ENCODE data around the gene TAOK1.
A peak's percentile ranks its signal among the peaks of the same experiment; 100 is the strongest.
"Not testable (repeated sequence)": the region's sequence is repeated elsewhere in the genome, so short reads cannot be mapped to it uniquely, and the experiment has no call there.

The TAOK1 gene

DNA sequence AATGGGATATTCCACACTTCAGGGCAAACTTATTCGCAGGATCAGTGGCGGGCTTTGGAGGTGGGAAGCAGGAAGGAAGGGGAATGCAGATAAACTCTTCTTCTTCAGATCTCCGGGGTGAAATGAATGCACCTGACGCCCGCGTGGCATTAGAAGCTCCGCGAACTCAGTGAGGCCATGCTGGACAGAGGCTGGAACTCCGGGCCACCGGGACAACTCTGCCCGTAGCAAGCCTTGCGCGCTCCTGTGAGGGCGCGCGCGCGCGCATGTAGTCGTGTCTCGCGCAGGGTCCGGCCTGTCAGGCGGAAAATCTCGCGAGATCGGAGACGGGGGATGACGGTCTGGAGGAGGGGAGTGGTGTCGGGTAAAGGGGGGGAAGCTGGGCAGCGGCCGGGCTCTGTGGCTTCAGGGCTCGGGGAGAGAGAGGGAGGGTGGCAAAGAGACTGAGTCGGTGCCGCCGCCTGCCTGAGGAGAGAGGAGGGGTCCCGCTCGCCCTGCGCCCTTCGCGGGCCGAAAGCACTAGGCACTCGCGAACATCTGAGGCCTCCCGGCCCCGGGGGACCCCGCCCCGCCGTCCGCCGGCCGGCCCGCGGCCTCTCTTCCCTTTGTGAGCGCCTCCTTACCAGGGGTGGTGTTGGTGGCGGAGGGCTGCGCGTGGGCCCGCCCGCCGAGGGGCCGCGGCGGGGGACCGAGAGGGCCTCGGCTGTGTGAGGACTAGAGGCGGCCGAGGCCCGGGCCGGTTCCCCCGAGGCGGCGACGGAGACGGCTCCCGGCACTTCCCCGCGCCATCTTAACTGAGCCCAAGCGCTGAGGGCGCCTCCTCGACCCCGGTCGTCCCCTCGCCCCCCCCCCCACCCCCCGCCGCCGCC lies at the start of gene TAOK1:
Gene TAOK1 (plus strand): TSS at position 382 of the 869 bp plus-strand sequence. CDS start 61,186 bp downstream, outside the sequence.
- in situ Hi-C loops (cut with MboI; ENCODE audit: low sequenced_read_pairs, unreplicated experiment), result loop anchor here (25.0 kb wide), 1 partner anchor 397 kb away; no protein-coding TSS in a partner anchor
- peak; percentile 98 for DNase-seq (ENCODE audit: low spot score)
- no peak for TF ChIP-seq CTCF (IDR thresholded peaks at IDR 0.05; ENCODE audit: borderline replicate concordance, control extremely low read depth, extremely low read depth, insufficient read depth, missing control alignments)

DNA sequence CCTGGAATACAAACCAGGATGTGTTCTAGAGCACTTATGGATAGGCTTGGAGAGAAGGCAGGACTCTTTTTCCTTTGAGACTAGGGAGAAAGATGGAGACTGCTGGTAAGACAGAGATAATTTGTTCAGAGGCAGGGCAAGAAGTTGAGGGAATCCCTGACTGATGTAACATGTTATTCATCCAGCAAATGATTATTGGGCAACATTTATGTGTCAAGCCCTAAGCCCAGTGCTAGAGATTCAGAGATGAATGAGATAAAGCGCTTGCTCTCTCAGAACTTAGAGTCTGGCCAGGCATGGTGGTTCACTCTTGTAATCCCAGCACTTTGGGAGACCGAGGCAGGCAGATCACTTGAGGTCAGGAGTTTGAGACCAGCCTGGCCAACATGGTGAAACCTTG lies 48.4 kb upstream of the TAOK1 start:
- DNase-seq (ENCODE audit: low spot score), result no peak
- in situ Hi-C loops (cut with MboI; ENCODE audit: low sequenced_read_pairs, unreplicated experiment), result no loop called here

GRCh38 chr17:29342158-29342765 lies 47.9 kb upstream of the TAOK1 start:
- in situ Hi-C loops (cut with MboI; ENCODE audit: low sequenced_read_pairs, unreplicated experiment), result no loop called here
- TF ChIP-seq CTCF (IDR thresholded peaks at IDR 0.05; ENCODE audit: borderline replicate concordance, control extremely low read depth, extremely low read depth, insufficient read depth, missing control alignments), result no peak
- no peak for DNase-seq (ENCODE audit: low spot score)

More for the DNA sequence above, 48.4 kb upstream of the TAOK1 start:
- TF ChIP-seq CTCF (IDR thresholded peaks at IDR 0.05; ENCODE audit: borderline replicate concordance, control extremely low read depth, extremely low read depth, insufficient read depth, missing control alignments), result no peak

- no peak for DNase-seq (ENCODE audit: low spot score)
- in situ Hi-C loops (cut with MboI; ENCODE audit: low sequenced_read_pairs, unreplicated experiment), result no loop called here
- TF ChIP-seq CTCF (IDR thresholded peaks at IDR 0.05; ENCODE audit: borderline replicate concordance, control extremely low read depth, extremely low read depth, insufficient read depth, missing control alignments), result no peak
Measured at GRCh38 chr17:29344201-29344856, 45.8 kb upstream of the TAOK1 start.

- in situ Hi-C loops (cut with MboI; ENCODE audit: low sequenced_read_pairs, unreplicated experiment), result no loop called here
- no peak for DNase-seq (ENCODE audit: low spot score)
Measured at GRCh38 chr17:29345066-29345465, 45.1 kb upstream of the TAOK1 start.

GRCh38 chr17:29345470-29345869 lies 44.7 kb upstream of the TAOK1 start:
- in situ Hi-C loops (cut with MboI; ENCODE audit: low sequenced_read_pairs, unreplicated experiment); DNase-seq (ENCODE audit: low spot score): not testable (repeated sequence)

More at GRCh38 chr17:29345066-29345465, 45.1 kb upstream of the TAOK1 start:
- TF ChIP-seq CTCF (IDR thresholded peaks at IDR 0.05; ENCODE audit: borderline replicate concordance, control extremely low read depth, extremely low read depth, insufficient read depth, missing control alignments), result no peak

Data from GM13976 (cell line).